PC-3 (cell line): ENCODE results near the gene VPS41. TPM values are rescaled to one million over a fixed set of nuclear protein-coding genes. Genes with fewer than 3 reads are reported as not detected.

ENCODE experiments used
- ATAC-seq: fragments of 200-7000 bp; cut with Tn5 transposase; 2 replicates; pipeline ENCODE4 v1.9.1; 2020; ENCODE audit warnings: mild to moderate bottlenecking, moderate library complexity
- BruUV-seq: library from RNA; stranded (reverse); fragments of 400-500 nt; replicated peaks from 2 replicates; lab custom pipeline; 2021; lab: Mats Ljungman, UMichigan
- CTCF ChIA-PET: fragments of 300-600 bp; sonication (Branson Sonifier 250); formaldehyde crosslinking; loops from one replicate; lab custom pipeline; 2022; ENCODE audit warnings: antibody characterized with exemption; lab: Charles Lee
- POLR2A ChIA-PET: fragments of 300-600 bp; sonication (Branson Sonifier 250); formaldehyde crosslinking; loops from one replicate; lab custom pipeline; 2022; ENCODE audit warnings: antibody characterized with exemption; ENCODE audit not compliant: unreplicated experiment; lab: Charles Lee
- DNase-seq: peaks from one replicate; pipeline ENCODE4 v3.0.0-alpha.2; 2015
- H2AFZ ChIP-seq: fragments of 300-600 bp; sonication (generic); 2 replicates; pipeline ENCODE4 v1.6.0; 2016; ENCODE audit warnings: antibody characterized with exemption, low read length
- H3F3A ChIP-seq: fragments of 300-600 bp; sonication (generic); one replicate; pipeline ENCODE4 v1.6.0; 2017; ENCODE audit warnings: antibody characterized with exemption, low read length, control low read depth, mild to moderate bottlenecking; ENCODE audit not compliant: unreplicated experiment
- H3K27ac ChIP-seq: fragments of 300-600 bp; sonication (generic); 2 replicates; pipeline ENCODE4 v1.5.1; 2016; ENCODE audit warnings: mild to moderate bottlenecking, low read length
- H3K27me3 ChIP-seq: fragments of 300-600 bp; sonication (generic); 2 replicates; pipeline ENCODE4 v1.6.1; 2016; ENCODE audit warnings: low read length, mixed read lengths
- H3K36me3 ChIP-seq: fragments of 300-600 bp; sonication (generic); 2 replicates; pipeline ENCODE4 v1.6.1; 2016; ENCODE audit warnings: low read depth, mixed run types, low read length, mixed read lengths
- H3K4me1 ChIP-seq: fragments of 300-600 bp; sonication (generic); 2 replicates; pipeline ENCODE4 v1.5.1; 2016; ENCODE audit warnings: low read length; ENCODE audit not compliant: insufficient read depth
- H3K4me2 ChIP-seq: fragments of 300-600 bp; sonication (generic); 2 replicates; pipeline ENCODE4 v1.6.0; 2016; ENCODE audit warnings: low read length
- H3K4me3 ChIP-seq: fragments of 300-600 bp; sonication (generic); 2 replicates; pipeline ENCODE4 v1.5.1; 2016; ENCODE audit warnings: mild to moderate bottlenecking, low read length, mixed read lengths
- H3K79me2 ChIP-seq: fragments of 300-600 bp; sonication (generic); 2 replicates; pipeline ENCODE4 v1.6.1; 2017; ENCODE audit warnings: low read length, mixed read lengths
- H3K9ac ChIP-seq: fragments of 300-600 bp; sonication (generic); 2 replicates; pipeline ENCODE4 v1.6.0; 2016; ENCODE audit warnings: mild to moderate bottlenecking, low read length
- H3K9me2 ChIP-seq: fragments of 300-600 bp; sonication (generic); replicated peaks from 2 replicates; pipeline ENCODE4 v1.6.1; 2016; ENCODE audit warnings: mixed run types, low read length, mixed read lengths
- H3K9me3 ChIP-seq: fragments of 300-600 bp; sonication (generic); 2 replicates; pipeline ENCODE4 v1.6.1; 2016; ENCODE audit warnings: low read length, mixed read lengths
- H4K20me1 ChIP-seq: fragments of 300-600 bp; sonication (generic); 2 replicates; pipeline ENCODE4 v1.6.1; 2016; ENCODE audit warnings: low read length, mixed read lengths
- EZH2 ChIP-seq: fragments of 300-600 bp; sonication (generic); IDR thresholded peaks from one replicate; pipeline ENCODE4 v1.6.1; 2017; ENCODE audit warnings: antibody characterized with exemption, mild to moderate bottlenecking, low read length; ENCODE audit not compliant: unreplicated experiment
- EZH2phosphoT487 ChIP-seq: fragments of 300-600 bp; sonication (generic); IDR thresholded peaks from 2 replicates; pipeline ENCODE4 v1.6.1; 2018; ENCODE audit warnings: mild to moderate bottlenecking, antibody characterized with exemption, low read length, borderline replicate concordance
- intact Hi-C: fragments of 100-400 bp; cut with micrococcal nuclease; formaldehyde crosslinking; loops from 2 replicates; pipeline ENCODE4 v1.9.0; 2023
- total RNA-seq: library from RNA; depleted of rRNA; stranded (reverse); fragments of >200 nt; gene quantifications from 2 replicates; pipeline ENCODE4 v1.2.3, GENCODE V29; 2014
- TF ChIP-seq, protein P1 (sequence below): fragments of 300-600 bp; sonication (generic); conservative IDR thresholded peaks from 2 replicates; pipeline ENCODE4 v1.5.1; 2017; ENCODE audit warnings: antibody characterized with exemption, low read depth, mild to moderate bottlenecking, low read length

The VPS41 gene
- total RNA-seq, 1 experiment from 2014 or later = 35.2 TPM

DNA sequence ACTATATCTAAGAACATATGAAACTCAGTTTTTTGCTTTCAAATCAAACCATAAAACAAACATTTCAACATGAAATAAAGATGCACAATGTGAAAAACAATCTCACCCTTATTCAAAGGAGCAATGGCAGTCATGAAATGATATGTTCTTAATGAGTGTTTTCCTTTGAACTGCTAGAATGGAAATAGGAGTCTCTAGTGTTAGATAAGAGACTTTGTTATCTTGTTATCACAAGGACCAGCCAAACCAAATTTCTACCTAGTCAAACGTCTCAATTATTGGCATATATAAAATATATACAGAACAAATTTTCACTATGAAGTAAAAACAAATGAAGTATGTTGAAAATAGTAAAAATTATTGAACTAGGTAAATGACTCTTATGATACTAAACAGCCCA lies 1.2 kb downstream of the VPS41 start:
- no peak overlapping the region for H3K9ac ChIP-seq
- H3K27ac ChIP-seq = no peak overlapping the region
- no peak overlapping the region for H2AFZ ChIP-seq
- no peaks in the 10 kb centered on the region for H3K9me3 ChIP-seq
- ATAC-seq = no peak
- ChIA-PET CTCF (interaction anchor here (0.6 kb wide), 1 partner anchor 475 kb away, joined by 3 read pairs; no protein-coding TSS in a partner anchor), POLR2A (no interaction called here)
- H4K20me1 ChIP-seq = no peaks in the 10 kb centered on the region
- no TSS peak for BruUV-seq
- H3K4me2 ChIP-seq = peak overlapping the region; percentile 95
- TF ChIP-seq EZH2 (no peak), EZH2phosphoT487 (no peak)
- TF ChIP-seq, protein P1, sequence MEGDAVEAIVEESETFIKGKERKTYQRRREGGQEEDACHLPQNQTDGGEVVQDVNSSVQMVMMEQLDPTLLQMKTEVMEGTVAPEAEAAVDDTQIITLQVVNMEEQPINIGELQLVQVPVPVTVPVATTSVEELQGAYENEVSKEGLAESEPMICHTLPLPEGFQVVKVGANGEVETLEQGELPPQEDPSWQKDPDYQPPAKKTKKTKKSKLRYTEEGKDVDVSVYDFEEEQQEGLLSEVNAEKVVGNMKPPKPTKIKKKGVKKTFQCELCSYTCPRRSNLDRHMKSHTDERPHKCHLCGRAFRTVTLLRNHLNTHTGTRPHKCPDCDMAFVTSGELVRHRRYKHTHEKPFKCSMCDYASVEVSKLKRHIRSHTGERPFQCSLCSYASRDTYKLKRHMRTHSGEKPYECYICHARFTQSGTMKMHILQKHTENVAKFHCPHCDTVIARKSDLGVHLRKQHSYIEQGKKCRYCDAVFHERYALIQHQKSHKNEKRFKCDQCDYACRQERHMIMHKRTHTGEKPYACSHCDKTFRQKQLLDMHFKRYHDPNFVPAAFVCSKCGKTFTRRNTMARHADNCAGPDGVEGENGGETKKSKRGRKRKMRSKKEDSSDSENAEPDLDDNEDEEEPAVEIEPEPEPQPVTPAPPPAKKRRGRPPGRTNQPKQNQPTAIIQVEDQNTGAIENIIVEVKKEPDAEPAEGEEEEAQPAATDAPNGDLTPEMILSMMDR = no peak
- DNase-seq = no peak
- no peaks in the 10 kb centered on the region for H3K9me2 ChIP-seq
- H3K4me1 ChIP-seq = peaks cover 10% of the 10 kb centered on the region; the same call in 1 of the 2 replicates
- intact Hi-C loops = loop anchor here (2.0 to 10.0 kb wide), 2 partner anchors 45 to 113 kb away; no protein-coding TSS in a partner anchor
- H3F3A ChIP-seq = no peaks in the 10 kb centered on the region
- H3K4me3 ChIP-seq = peak overlapping the region; percentile 86
- no peaks in the 10 kb centered on the region for H3K27me3 ChIP-seq
- H3K36me3 ChIP-seq = no peaks in the 10 kb centered on the region
- peaks cover 14% of the 10 kb centered on the region for H3K79me2 ChIP-seq

DNA sequence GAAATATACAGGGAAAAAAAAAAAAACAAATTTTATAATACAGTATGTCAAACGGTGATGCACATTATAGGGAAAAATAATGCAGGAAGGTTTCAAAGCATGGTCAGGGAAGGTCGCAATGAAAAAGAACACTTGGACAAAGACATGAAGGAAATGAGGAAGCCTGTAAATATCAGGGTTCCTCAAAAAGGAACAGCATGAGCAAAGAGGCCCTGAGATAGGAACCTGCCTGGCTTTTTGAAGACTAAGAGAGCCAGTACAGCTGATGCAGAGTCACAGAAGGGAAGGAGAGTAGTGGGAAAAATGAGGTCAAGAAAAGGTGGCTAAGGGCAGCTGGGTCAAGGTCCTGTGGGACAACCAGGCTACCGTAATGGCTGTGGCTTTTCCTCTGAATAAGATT lies 1.9 kb downstream of the VPS41 start:
- TF ChIP-seq, protein P1 = no peak
- TF ChIP-seq EZH2phosphoT487 (no peak), EZH2 (no peak)
- H3K27me3 ChIP-seq = no peaks in the 10 kb centered on the region
- no peaks in the 10 kb centered on the region for H3F3A ChIP-seq
- H3K36me3 ChIP-seq = no peaks in the 10 kb centered on the region
- DNase-seq (no peak), ATAC-seq (no peak)
- no peak overlapping the region for H3K9ac ChIP-seq
- no TSS peak for BruUV-seq
- intact Hi-C loops = loop anchor here (10.0 kb wide), 1 partner anchor 112 kb away; no protein-coding TSS in a partner anchor
- no peak overlapping the region for H2AFZ ChIP-seq
- H3K9me3 ChIP-seq = no peaks in the 10 kb centered on the region
- CTCF ChIA-PET = no interaction called here
- H3K27ac ChIP-seq = no peak overlapping the region
- H3K4me1 ChIP-seq = peaks cover 5% of the 10 kb centered on the region; the same call in 1 of the 2 replicates
- no peaks in the 10 kb centered on the region for H3K9me2 ChIP-seq
- peaks cover 14% of the 10 kb centered on the region for H3K79me2 ChIP-seq
- no peaks in the 10 kb centered on the region for H4K20me1 ChIP-seq
- POLR2A ChIA-PET = no interaction called here
- H3K4me2 ChIP-seq = no peak overlapping the region
- H3K4me3 ChIP-seq = no peak overlapping the region

DNA sequence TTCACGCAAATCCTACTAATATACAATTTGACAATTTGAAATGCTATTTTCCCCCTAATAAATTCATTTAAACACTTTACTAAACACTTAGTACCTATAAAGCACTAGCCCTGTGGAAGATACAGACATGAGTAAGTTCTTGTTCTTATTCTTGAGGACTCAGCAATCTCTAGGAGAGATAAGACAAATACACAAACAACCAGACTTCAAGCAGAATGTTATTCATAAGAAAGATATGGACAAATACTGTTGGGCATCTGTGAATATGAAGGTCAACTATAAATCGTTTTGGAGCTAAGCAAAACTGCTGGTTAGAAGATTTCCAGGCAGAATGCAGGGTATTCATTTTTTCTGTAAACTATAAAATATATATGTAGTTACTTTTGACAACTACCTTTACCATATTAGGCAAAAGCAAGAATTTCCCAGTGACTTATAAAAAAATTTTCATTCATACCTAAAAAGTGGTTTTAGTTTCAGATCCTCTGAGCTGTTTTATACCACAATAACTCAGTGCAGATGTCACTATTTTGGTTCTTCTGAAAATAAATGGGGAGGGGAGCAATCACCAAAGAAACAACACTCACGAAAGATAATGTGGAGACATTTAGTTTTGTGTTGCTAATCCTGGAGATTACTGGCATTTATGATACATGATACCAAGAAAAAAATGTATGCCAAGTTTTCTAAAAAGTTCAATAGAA lies 3.8 kb downstream of the VPS41 start:
- DNase-seq (no peak), ATAC-seq (no peak)
- Histone ChIP-seq H3K9me3 (no peaks in the 10 kb centered on the region), H3K4me2 (no peak overlapping the region), H3K4me3 (no peak overlapping the region), H3K9me2 (no peaks in the 10 kb centered on the region), H3K36me3 (no peaks in the 10 kb centered on the region), H3K27ac (no peak overlapping the region), H3K79me2 (peaks cover 14% of the 10 kb centered on the region), H3K4me1 (peaks cover 5% of the 10 kb centered on the region; the same call in 1 of the 2 replicates), H3F3A (no peaks in the 10 kb centered on the region), H3K27me3 (no peaks in the 10 kb centered on the region), H2AFZ (no peak overlapping the region), H3K9ac (no peak overlapping the region), H4K20me1 (no peaks in the 10 kb centered on the region)
- TF ChIP-seq, protein P1 = no peak
- TF ChIP-seq EZH2phosphoT487 (no peak), EZH2 (no peak)
- BruUV-seq = no TSS peak
- ChIA-PET CTCF (no interaction called here), POLR2A (no interaction called here)
- intact Hi-C loops = loop anchor here (10.0 kb wide), 1 partner anchor 110 kb away; no protein-coding TSS in a partner anchor
